Fibroblast of lung (primary cell): ENCODE results near the gene DNAJA2. TPM values are rescaled to one million over a fixed set of nuclear protein-coding genes. Genes with fewer than 3 reads are reported as not detected.

ENCODE experiments used
- DNase-seq, 2 donors: peaks; one replicate each; pipeline versions ENCODE4 v3.0.0 to v3.0.0-alpha.2; 2010; ENCODE audit warnings: low read depth in 2 of 2
- H2AFZ ChIP-seq: 2 replicates; pipeline ENCODE4 v1.5.1; 2012; ENCODE audit warnings: low read length, control low read depth, inconsistent platforms
- H3K27ac ChIP-seq: 2 replicates; pipeline ENCODE4 v1.5.1; 2011; ENCODE audit warnings: low read length, control low read depth; ENCODE audit not compliant: insufficient read depth
- H3K27me3 ChIP-seq: 2 replicates; pipeline ENCODE4 v1.5.1; 2011; ENCODE audit warnings: mild to moderate bottlenecking, low read length; ENCODE audit not compliant: control insufficient read depth, insufficient read depth
- H3K36me3 ChIP-seq: 2 replicates; pipeline ENCODE4 v1.5.1; 2011; ENCODE audit warnings: low read length; ENCODE audit not compliant: control insufficient read depth, insufficient read depth
- H3K4me1 ChIP-seq: 2 replicates; pipeline ENCODE4 v1.5.1; 2011; ENCODE audit warnings: low read length; ENCODE audit not compliant: control insufficient read depth, insufficient read depth; ENCODE audit errors: extremely low read depth
- H3K4me2 ChIP-seq: 2 replicates; pipeline ENCODE4 v1.5.1; 2011; ENCODE audit warnings: low read length, control low read depth; ENCODE audit not compliant: insufficient read depth; ENCODE audit errors: extremely low read depth
- H3K4me3 ChIP-seq, 4 experiments: fragments of 200-600 bp in 1 of 4; sonication (generic) in 1 of 4; replicated peaks in 1 of 4; 2 replicates each; pipeline ENCODE4 v1.5.1; 2011 to 2016; ENCODE audit warnings: low read length in 4 of 4, low read depth in 3 of 4, mild to moderate bottlenecking in 3 of 4, control low read depth in 2 of 4, inconsistent platforms in 1 of 4, mixed read lengths in 1 of 4; ENCODE audit not compliant: insufficient read depth in 1 of 4; ENCODE audit errors: control extremely low read depth in 1 of 4
- H3K79me2 ChIP-seq: 2 replicates; pipeline ENCODE4 v1.5.1; 2012; ENCODE audit warnings: mild to moderate bottlenecking, low read length, inconsistent platforms; ENCODE audit not compliant: control insufficient read depth, insufficient read depth
- H3K9ac ChIP-seq: 2 replicates; pipeline ENCODE4 v1.5.1; 2011; ENCODE audit warnings: mild to moderate bottlenecking, low read length, control low read depth; ENCODE audit not compliant: insufficient read depth
- H3K9me3 ChIP-seq: 2 replicates; pipeline ENCODE4 v1.5.1; 2012; ENCODE audit warnings: low read depth, low read length; ENCODE audit not compliant: control insufficient read depth, insufficient read depth
- H4K20me1 ChIP-seq: 2 replicates; pipeline ENCODE4 v1.5.1; 2011; ENCODE audit warnings: low read length; ENCODE audit not compliant: control insufficient read depth, insufficient read depth; ENCODE audit errors: extremely low read depth
- CTCF ChIP-seq, 2 donors: IDR thresholded peaks in 1 of 2; conservative IDR thresholded peaks in 1 of 2; 1 replicate in 1 of 2; 2 replicates in 1 of 2; pipeline ENCODE4 v1.5.1; 2011 to 2012; ENCODE audit warnings: low read length in 2 of 2, control low read depth in 1 of 2, inconsistent platforms in 1 of 2, low read depth in 1 of 2, mild to moderate bottlenecking in 1 of 2
- EZH2 ChIP-seq: IDR thresholded peaks from 2 replicates; pipeline ENCODE4 v1.5.1; 2012; ENCODE audit warnings: low read length, control low read depth, mild to moderate bottlenecking; ENCODE audit errors: missing control alignments
- polyA plus RNA-seq, 2 donors: library from polyadenylated mRNA; depleted of rRNA in 1 of 2; stranded (reverse) in 1 of 2; unstranded in 1 of 2; fragments of >200 nt; gene quantifications; 2 replicates each; pipeline ENCODE4 v1.2.1, GENCODE V29; 2011 to 2012; ENCODE audit warnings: missing spikeins in 1 of 2
- total RNA-seq: library from RNA; depleted of rRNA; stranded (reverse); fragments of >200 nt; gene quantifications from 2 replicates; pipeline ENCODE4 v1.2.1, GENCODE V29; 2014

The DNAJA2 gene
- total and polyA plus RNA-seq, 2 donors (not counting 1 experiment from before 2014, with no cell fraction given), result 32.5 to 78.3 TPM

GRCh38 chr16:46908540-46909372 is 64.7 kb downstream of the DNAJA2 start:
- Histone ChIP-seq H3K79me2 (no peaks in the 10 kb centered on the region), H2AFZ (no peak overlapping the region), H3K9ac (no peak overlapping the region), H3K9me3 (no peaks in the 10 kb centered on the region), H3K4me2 (no peak overlapping the region), H3K4me3 (no peak overlapping the region), H3K27me3 (no peaks in the 10 kb centered on the region), H3K36me3 (peaks cover 3% of the 10 kb centered on the region), H4K20me1 (no peaks in the 10 kb centered on the region), H3K27ac (no peak overlapping the region), H3K4me1 (no peaks in the 10 kb centered on the region)
- peak; percentile 50 to 71 for DNase-seq
- TF ChIP-seq EZH2, result no peak
- peak; percentile 66 to 68 for TF ChIP-seq CTCF (conservative IDR thresholded peaks at IDR 0.05 in 1 of 2, IDR thresholded peaks at IDR 0.05 in 1 of 2; ENCODE audit: low read depth in 1 of 2, low read length in 2 of 2)

- Histone ChIP-seq H3K9me3 (no peaks in the 10 kb centered on the region), H4K20me1 (no peaks in the 10 kb centered on the region), H3K27me3 (no peaks in the 10 kb centered on the region), H3K4me2 (no peak overlapping the region), H3K79me2 (no peaks in the 10 kb centered on the region), H3K27ac (no peak overlapping the region), H3K4me3 (no peak overlapping the region), H3K36me3 (peaks cover 1% of the 10 kb centered on the region), H3K4me1 (no peaks in the 10 kb centered on the region), H3K9ac (no peak overlapping the region), H2AFZ (no peak overlapping the region)
- no peak for DNase-seq
- TF ChIP-seq EZH2 (no peak), CTCF (conservative IDR thresholded peaks at IDR 0.05 in 1 of 2, IDR thresholded peaks at IDR 0.05 in 1 of 2; ENCODE audit: low read depth in 1 of 2, low read length in 2 of 2) (no peak)
Observed at GRCh38 chr16:46907061-46907774, 66.3 kb downstream of the DNAJA2 start.

GRCh38 chr16:46906360-46907060 is 67.0 kb downstream of the DNAJA2 start:
- H3K4me1 ChIP-seq, result no peaks in the 10 kb centered on the region
- no peak overlapping the region for H3K4me2 ChIP-seq
- no peak for DNase-seq
- H3K9ac ChIP-seq, result no peak overlapping the region
- H3K79me2 ChIP-seq, result no peaks in the 10 kb centered on the region
- H3K27ac ChIP-seq, result no peak overlapping the region
- no peak overlapping the region for H2AFZ ChIP-seq
- no peaks in the 10 kb centered on the region for H4K20me1 ChIP-seq
- no peaks in the 10 kb centered on the region for H3K9me3 ChIP-seq
- H3K4me3 ChIP-seq, result no peak overlapping the region
- TF ChIP-seq CTCF (conservative IDR thresholded peaks at IDR 0.05 in 1 of 2, IDR thresholded peaks at IDR 0.05 in 1 of 2; ENCODE audit: low read depth in 1 of 2, low read length in 2 of 2), result no peak
- TF ChIP-seq EZH2, result no peak
- H3K27me3 ChIP-seq, result no peaks in the 10 kb centered on the region
- peaks cover 1% of the 10 kb centered on the region for H3K36me3 ChIP-seq
